SK-N-MC (cell line): Measurements from ENCODE around the gene PLA2G2D.

Experiments used
- EZH2 ChIP-seq: fragments of 200-600 bp; sonication (generic); IDR thresholded peaks from one replicate; pipeline ENCODE4 v1.6.1; 2017; ENCODE audit warnings: antibody characterized with exemption
- POLR2AphosphoS5 ChIP-seq: IDR thresholded peaks from 2 replicates; pipeline ENCODE4 v1.6.1; 2012; ENCODE audit warnings: mild to moderate bottlenecking, low read depth, low read length, borderline replicate concordance

DNA sequence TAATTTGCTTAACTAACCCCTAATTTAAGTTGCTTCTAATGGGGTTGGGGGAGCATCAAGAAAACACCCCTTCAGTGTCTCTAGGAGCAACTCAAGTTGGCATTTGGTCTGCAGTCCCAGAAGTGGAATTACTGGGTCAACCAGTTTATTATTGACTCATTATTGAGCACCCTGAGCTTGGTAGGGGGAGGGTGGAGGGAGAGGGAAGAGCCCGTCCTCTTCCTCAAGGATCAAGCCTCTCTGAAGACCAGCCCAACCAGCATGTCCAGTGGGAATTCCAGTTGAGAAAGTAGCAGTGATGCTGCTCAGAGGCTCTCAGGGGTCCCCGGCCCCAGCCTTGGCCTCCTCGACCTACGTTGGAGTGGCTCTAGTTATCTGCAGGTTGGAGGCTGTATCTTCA is 17.7 kb upstream of the PLA2G2D start:
- TF ChIP-seq EZH2 (no peak), POLR2AphosphoS5 (no peak)
